Activated CD8-positive, alpha-beta memory T cell treated with anti-CD3 and anti-CD28 coated beads for 1 hour (primary cell): ENCODE data around the gene GRAP2.

Source experiments
- DNase-seq, 2 donors: peaks; one replicate each; pipeline ENCODE4 v3.0.0-alpha.2; 2020; ENCODE audit warnings: low read depth in 1 of 2; ENCODE audit errors: extremely low read depth in 1 of 2

Gene GRAP2

GRCh38 chr22:39960791-39961746 lies 60.2 kb downstream of the GRAP2 start:
- DNase-seq = peak in 1 of 2 donors; percentile 38

- no peak for DNase-seq
These were observed 61.2 kb downstream of the GRAP2 start for GRCh38 chr22:39962071-39962470.

GRCh38 chr22:39965748-39966147 lies 64.9 kb downstream of the GRAP2 start:
- no peak for DNase-seq

- no peak for DNase-seq
These were observed 65.6 kb downstream of the GRAP2 start for GRCh38 chr22:39966470-39966869.

- DNase-seq = no peak
These were observed 66.4 kb downstream of the GRAP2 start for GRCh38 chr22:39967103-39967829.

- DNase-seq = no peak
These were observed 67.4 kb downstream of the GRAP2 start for GRCh38 chr22:39967996-39968972.

- DNase-seq = no peak
These were observed 69.9 kb downstream of the GRAP2 start for GRCh38 chr22:39970742-39971141.

- no peak for DNase-seq
These were observed 71.8 kb downstream of the GRAP2 start for GRCh38 chr22:39972641-39973040.

- DNase-seq = no peak
These were observed 72.8 kb downstream of the GRAP2 start for GRCh38 chr22:39973656-39974055.

GRCh38 chr22:39974065-39974464 lies 73.2 kb downstream of the GRAP2 start:
- DNase-seq = no peak

GRCh38 chr22:39979048-39979447 lies 78.2 kb downstream of the GRAP2 start:
- DNase-seq = no peak

GRCh38 chr22:39979458-39979857 lies 78.6 kb downstream of the GRAP2 start:
- no peak for DNase-seq

- no peak for DNase-seq
These were observed 79.7 kb downstream of the GRAP2 start for GRCh38 chr22:39980596-39980995.

GRCh38 chr22:39983346-39983745 lies 82.5 kb downstream of the GRAP2 start:
- no peak for DNase-seq

GRCh38 chr22:39984006-39984405 lies 83.1 kb downstream of the GRAP2 start:
- DNase-seq = no peak

GRCh38 chr22:39984746-39985145 lies 83.9 kb downstream of the GRAP2 start:
- no peak for DNase-seq

GRCh38 chr22:39985383-39986035 lies 84.6 kb downstream of the GRAP2 start:
- DNase-seq = no peak

- DNase-seq = no peak
These were observed 87.7 kb downstream of the GRAP2 start for GRCh38 chr22:39988386-39989114.

GRCh38 chr22:39989633-39990032 lies 88.7 kb downstream of the GRAP2 start:
- DNase-seq = no peak

GRCh38 chr22:39990686-39991085 lies 89.8 kb downstream of the GRAP2 start:
- no peak for DNase-seq
